COR-L47 (cell line): ENCODE results near the gene FAT2.
A peak's percentile ranks its signal among the peaks of the same experiment; 100 is the strongest.
"Not testable (repeated sequence)": the region's sequence is repeated elsewhere in the genome, so short reads cannot be mapped to it uniquely, and the experiment has no call there.

Source experiments
- DNase-seq: peaks from one replicate; lab custom pipeline; 2025; lab: John Stamatoyannopoulos, UW

Gene FAT2

GRCh38 chr5:151614565-151614964 lies 23.4 kb upstream of the FAT2 start:
- DNase-seq = no peak

DNA sequence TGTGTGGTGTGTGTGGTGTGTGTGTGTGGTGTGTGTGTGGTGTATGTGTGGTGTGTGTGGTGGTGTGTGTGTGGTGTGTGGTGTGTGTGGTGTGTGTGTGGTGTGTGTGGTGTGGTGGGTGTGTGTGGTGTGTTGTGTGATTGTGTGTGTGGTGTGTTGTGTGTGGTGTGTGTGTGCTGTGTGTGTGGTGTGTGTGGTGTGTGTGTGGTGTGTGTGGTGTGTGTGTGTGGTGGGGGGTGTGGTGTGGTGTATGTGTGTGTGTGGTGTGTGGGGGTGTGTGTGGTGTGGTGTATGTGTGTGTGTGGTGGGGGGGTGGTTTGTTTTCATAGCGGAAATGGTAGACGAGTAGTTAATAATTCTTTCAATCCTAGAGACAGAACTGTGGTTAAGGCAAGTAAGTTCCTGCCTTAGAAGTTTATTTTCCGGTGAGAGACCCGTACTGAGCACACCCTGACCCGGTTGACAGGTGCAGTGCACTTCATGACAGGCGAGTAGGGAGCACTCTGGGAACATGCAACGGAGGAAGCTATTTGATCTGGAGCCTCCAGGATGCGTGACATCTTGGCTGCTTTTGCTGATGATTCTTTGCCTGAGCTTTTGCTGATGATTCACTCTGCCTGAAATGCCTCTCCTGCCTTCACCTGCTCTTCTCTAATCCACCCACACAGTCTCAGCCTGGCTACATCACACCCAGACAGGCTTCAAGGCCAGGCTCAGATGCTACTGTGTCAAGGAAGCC lies 21.7 kb upstream of the FAT2 start:
- DNase-seq = no peak

- no peak for DNase-seq
These were observed 20.1 kb upstream of the FAT2 start for GRCh38 chr5:151611127-151611775.

DNA sequence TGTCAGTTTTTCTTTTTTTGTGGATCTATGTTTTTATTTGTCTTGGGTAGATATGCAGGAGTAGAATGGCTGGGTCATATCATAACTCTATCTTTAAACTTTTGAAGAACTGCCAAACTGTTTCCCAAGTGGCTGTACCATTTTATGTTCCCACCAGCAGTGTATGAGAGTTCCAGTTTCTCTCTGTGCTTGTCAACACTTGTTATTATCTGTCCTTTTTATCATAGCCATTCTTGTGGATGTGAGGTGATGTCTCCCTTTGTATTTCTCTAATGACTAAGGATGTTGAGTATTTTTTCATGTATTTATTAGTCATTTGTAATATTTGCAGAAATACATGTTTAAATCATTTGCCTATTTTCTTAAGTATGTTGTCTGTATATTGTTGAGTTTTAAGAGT lies 17.4 kb upstream of the FAT2 start:
- DNase-seq = no peak

DNA sequence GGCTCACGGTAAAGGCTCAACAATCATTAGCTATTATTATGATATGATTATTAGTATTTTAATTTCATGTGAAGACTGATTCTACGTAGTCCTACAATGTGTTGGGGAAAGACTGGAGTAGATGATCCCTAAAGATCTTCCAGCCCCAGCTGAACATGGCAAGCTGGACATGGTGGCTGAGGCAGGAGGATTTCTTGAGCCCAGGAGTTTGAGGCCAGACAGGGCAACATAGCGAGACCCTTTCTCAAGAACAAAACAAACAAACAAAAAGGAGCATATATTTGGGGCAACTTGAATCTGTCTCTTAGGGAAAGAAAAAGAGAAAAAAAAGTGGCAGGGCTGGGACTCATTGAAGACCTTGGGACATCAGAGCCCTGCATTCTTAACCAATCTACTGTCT lies 16.2 kb upstream of the FAT2 start:
- DNase-seq = no peak

DNA sequence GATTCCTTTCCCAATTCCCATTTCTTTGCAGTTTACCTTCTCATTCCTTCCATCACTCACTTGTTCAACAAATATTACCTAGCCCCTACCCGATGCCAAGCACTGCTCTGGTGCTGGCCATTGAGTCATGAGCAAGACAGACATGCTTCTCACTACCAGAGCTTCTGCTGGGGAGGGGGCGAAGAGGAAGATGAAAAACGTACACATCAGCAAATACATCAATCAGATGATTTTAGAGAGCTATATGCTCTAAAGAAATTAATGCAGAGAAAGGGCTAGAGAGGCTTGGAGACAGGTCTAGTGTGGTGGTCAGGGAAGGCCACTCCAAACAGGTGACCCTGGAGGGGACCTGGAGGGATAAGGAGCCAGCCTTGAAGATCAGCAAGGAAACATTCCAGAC lies 14.4 kb upstream of the FAT2 start:
- no peak for DNase-seq

GRCh38 chr5:151602806-151603205 lies 11.7 kb upstream of the FAT2 start:
- no peak for DNase-seq

GRCh38 chr5:151601391-151601790 lies 10.3 kb upstream of the FAT2 start:
- DNase-seq = no peak

- no peak for DNase-seq
These were observed 9.0 kb upstream of the FAT2 start for GRCh38 chr5:151600069-151600665.

GRCh38 chr5:151598984-151599383 lies 7.9 kb upstream of the FAT2 start:
- DNase-seq = no peak

DNA sequence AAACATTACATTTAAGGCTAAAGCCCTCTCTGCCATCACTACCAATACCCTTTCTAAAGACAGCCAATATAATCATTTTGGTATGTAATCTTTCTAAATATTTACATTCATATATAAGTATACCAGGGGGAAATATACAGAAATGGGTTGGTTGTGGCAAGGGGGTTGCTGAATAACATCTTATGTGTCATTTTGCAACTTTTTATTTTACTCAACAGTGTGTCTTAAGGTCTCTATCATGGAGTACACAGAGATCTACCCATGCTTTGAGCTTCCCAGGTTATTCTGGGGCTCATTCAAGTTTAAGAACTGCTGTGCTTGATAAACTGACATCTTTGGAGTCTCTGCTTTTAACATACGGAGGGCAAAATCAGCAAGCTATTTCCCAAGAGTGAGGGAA lies 7.4 kb upstream of the FAT2 start:
- DNase-seq = no peak

DNA sequence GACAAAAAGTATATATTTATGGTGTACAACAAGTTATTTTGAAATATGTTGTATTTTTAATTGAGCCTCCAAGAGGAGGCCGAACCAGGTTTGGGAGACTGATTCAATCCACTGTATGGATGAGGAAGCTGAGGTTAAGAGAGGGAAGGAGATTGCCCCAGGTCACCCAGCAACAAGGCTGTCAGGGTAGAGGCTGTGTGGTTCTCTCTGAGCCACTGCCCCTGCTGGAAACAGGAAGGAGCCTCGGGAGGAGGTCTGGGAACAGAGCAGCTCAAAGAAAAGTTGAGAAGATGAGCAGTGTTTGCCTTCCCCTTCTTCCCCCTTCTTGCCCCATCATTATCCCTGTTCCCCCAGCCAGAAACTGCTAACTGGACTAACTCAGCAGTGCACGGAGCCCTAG lies 6.6 kb upstream of the FAT2 start:
- no peak for DNase-seq

GRCh38 chr5:151596828-151597539 lies 5.9 kb upstream of the FAT2 start:
- no peak for DNase-seq

GRCh38 chr5:151595411-151595826 lies 4.3 kb upstream of the FAT2 start:
- no peak for DNase-seq

DNA sequence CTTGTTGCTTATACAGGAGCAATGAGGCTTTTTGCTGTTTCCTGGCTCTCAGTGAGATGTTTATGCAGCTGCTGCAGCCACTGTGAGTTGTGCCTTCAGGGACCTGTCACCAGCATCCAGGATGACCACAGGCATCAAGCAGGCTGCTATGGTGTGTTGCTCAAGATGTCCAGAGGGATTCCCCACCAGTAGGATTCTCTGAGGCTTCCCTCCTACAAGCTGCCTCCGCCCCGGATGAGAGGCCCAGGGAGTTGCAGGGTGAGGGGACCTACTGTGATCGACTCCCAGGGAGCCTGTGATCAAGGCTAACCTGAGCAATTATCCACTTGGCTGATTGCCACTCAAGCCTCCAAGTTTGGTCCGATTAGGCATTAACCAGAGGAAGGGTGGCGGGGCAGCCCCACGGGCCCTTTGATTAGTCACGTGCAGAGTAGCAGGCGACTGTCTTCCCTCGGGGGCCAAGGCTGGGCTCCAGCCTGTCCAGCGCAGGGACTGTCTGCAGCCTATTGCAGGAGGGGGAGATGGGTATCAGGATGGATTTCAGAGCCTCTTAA lies 1.8 kb upstream of the FAT2 start:
- DNase-seq = peak; percentile 22

DNA sequence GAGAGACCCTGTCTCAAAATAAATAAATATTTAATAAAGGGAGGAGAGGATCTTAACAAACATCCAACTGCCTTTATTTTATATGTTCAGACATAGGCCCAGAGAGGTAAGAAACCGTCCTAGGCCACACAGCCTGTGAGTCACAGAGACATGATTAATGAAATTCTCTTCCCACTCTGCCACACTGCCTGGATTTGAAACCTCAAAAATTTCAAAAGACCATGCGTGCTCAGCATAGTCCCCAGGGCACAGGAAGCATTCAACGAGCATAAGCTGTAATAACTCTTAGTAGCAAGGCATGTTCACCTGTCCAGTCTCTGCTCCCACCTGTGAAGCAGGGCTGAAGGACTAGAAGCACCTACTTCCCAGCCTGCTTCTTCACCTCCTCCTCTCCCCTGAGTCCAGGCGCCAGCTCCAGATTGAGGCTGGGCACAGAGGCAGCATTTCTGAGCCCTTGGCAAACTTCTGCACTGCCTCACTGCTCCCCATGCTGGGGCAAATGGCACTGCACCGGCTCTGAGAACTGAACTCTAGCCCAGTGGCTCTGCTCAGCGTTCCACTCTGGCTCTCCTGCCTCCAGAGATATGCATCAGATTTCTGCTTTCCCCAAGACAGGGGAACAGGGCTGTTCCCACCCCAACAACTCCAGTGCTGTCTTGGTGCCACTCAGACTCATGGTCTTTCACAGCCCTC lies 1.1 kb downstream of the FAT2 start:
- DNase-seq = no peak

- DNase-seq = no peak
These were observed 3.2 kb downstream of the FAT2 start for GRCh38 chr5:151587796-151588555.

DNA sequence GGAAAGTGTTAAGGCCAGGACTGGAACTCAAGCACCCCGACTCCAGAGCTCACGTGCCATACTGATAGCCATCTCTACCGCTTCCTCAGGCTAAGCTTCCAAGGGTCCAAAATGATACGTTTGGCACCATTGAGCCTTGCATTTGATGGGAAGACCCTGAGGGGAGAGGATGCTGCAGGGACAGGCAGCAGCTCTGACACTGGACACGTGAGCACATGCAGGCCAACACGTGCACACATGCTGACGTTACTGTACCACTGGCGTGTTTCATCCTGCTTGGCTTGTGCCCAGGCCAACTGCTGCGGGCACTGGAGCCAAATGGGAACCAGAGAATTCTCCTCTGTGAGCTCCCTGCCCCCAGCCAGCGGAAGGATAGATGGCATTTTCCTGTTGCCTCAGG lies 5.2 kb downstream of the FAT2 start:
- no peak for DNase-seq

- not testable (repeated sequence) for DNase-seq
These were observed 5.8 kb downstream of the FAT2 start for GRCh38 chr5:151585344-151585743.

DNA sequence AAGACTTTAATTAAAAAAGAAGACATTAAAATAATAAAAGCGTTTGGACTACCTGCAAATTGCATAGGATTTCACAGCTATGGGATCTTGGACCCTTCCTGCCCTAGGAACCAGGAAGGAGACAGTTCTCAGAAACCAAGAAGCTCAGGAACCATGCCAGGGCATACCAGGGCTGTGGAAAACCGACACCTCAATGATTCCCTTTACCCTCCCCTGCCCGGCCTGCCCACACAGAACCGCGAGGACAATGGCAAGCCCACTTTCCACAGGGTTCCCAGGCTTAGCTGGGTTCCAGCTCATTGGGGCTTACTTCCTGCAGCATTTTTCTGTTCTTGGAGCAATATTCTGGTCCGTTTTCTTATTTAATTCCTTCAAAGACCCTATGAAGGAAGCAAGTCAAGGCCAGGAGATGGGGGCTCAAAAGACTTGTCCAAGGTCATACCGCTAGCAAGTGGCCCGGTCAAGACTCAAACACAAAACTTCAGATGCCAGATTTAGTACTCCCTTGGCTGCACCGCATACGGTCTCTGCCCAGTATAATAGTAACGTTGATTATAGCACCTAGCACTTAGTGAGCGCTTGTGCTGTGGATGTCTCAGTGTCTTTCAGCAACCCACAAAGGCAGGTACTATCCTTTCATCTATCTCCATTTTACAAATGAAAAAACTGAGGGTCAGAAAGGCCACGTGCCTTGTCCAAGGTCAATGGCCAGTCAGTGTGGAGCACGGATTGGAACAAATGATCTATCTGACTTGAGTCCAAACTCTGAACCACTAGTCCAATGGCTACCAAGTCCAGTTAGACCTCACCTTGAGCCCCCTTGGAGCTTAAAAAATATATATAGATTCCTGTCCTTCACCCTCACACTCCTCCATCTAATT lies 6.8 kb downstream of the FAT2 start:
- no peak for DNase-seq
